Cardiac septum (tissue), 1 donor: Measurements from ENCODE around the gene ERC2. TPM values are rescaled to one million over a fixed set of nuclear protein-coding genes. Genes with fewer than 3 reads are reported as not detected.

Source experiments
- DNase-seq: peaks from one replicate; pipeline ENCODE4 v3.0.0-alpha.2; 2020; ENCODE audit warnings: low spot score
- intact Hi-C: fragments of 100-400 bp; cut with DNase I; formaldehyde crosslinking; loops from one replicate; pipeline ENCODE4 v1.14.0; 2022
- total RNA-seq: library from RNA; stranded (reverse); fragmentation: NEBNext Ultra II Directional; extraction: Animal tissue kit (Norgen Biotek cat#: 25700); gene quantifications from one replicate; pipeline ENCODE4 v1.2.1, GENCODE V29; 2021
- donor health status: DM: no; HTN: no; CAD: no.

Gene ERC2
- total RNA-seq, 1 donor from 2014 or later, result 6.2 TPM

GRCh38 chr3:56375654-56376053 lies 92.6 kb downstream of the ERC2 start:
- no peak for DNase-seq
- intact Hi-C loops, result no loop called here

DNA sequence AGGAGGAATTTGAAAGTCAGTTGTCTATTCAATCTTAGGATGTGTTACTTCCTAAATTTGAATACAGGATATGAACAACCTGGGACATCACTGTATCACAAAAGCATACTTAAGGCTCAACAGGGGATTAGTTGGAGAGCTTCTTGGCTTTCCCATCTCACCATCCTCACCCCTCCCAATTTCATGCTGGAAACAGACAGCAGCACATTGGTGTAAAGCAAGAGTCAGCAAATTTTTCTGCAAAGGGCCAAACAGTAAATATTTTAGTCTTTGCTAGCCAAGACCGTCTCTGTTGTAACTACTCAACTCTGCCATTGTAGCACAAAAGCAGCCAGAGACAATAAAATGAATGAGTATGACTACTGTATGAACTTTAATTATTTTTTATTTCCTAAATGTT lies 94.9 kb downstream of the ERC2 start:
- no peak for DNase-seq
- intact Hi-C loops, result no loop called here

DNA sequence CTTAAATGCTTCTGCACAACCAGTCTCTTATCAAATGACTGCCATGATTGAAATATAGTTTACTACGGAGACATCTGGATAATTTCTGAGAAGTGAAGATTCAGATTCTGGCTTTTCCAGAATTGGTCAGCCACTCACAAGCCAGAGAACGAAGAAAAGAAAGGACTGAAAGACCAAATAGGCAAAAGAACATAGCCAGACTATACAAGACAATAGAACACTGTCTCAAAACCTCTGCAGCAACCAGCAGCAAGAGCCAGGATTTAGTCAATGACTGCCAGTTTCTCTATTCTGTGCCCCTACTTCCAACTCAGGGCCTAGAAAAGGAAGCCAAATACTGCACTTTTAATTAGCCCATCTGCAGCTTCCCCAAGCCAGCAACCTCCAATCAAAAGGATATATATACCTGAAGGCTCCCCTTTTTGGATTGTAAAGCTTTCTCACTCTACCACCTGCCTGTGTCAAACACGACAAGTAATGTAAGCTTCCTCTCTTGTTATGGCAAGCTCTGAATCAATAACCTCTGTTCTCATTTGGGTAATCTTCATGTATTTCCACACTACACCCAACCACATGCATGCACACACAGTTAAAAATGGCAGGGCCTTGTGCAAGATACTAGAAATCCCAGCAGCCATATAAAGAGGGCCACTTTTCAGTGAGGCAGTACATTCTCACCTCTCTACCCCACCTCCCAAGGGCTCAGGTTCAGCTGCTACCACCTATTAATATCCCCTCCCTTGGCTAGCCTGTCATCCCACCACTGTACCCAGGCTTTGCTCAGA lies 97.1 kb downstream of the ERC2 start:
- intact Hi-C loops, result no loop called here

DNA sequence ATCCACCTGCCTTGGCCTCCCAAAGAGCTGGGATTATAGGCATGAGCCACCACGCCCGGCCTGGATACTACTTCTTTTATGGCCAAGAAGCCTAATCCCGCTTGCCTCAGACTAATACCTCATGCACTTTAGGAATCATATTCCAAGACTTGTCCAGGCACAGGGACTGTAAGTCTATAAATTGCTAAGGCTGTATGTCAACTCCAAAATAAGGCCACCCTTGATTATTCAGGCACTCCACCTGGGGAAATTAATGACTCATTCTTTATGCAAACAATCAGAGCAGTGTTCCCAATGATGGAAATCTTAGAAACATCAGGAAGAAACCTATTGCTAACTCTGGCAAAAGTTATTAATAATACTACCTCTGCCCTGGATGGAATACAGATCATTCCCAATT lies 98.4 kb downstream of the ERC2 start:
- no peak for DNase-seq
- intact Hi-C loops, result no loop called here

More for the DNA sequence above, 97.1 kb downstream of the ERC2 start:
- DNase-seq, result no peak

DNA sequence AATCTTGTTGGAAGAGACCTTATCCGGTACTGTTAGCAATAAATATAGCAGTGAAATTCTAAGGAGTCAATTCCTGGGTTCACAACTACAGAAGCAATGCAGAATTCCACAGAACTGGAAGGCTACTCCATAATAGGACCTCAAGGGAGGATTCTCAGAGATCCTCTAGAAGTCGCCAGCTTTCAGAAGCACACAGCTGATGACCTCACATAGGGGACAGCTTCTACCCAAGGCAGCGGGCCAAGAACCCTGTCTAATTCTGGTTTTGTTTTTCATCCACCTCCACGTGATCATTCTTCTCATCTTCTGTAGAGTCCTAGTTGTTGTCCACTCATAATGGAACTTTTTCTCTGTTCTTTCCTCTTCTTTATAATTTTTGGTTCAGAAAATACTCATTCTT lies 99.4 kb downstream of the ERC2 start:
- no peak for DNase-seq
- intact Hi-C loops, result no loop called here

GRCh38 chr3:56366641-56367162 lies 101.6 kb downstream of the ERC2 start:
- intact Hi-C loops, result no loop called here
- no peak for DNase-seq

GRCh38 chr3:56365905-56366640 lies 102.2 kb downstream of the ERC2 start:
- intact Hi-C loops, result no loop called here
- no peak for DNase-seq

DNA sequence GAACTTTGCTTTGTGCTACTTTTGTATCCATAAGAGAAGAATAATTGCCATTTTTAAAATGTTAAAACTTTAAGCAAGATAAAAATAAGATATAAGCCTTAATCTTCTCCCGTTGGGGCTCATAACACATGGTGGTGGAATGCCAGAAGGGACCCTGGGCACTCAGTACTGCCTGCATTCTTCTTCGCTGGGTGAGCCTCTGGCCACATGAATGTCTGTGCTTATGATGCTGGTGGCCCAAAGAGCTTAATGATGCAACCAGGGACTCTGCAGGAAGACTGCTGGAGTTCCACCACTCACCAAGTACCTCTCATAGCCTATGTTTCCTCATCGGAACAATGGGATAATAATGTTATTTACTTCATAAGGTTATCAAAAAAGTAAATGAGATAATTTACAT lies 103.6 kb downstream of the ERC2 start:
- intact Hi-C loops, result no loop called here
- no peak for DNase-seq

DNA sequence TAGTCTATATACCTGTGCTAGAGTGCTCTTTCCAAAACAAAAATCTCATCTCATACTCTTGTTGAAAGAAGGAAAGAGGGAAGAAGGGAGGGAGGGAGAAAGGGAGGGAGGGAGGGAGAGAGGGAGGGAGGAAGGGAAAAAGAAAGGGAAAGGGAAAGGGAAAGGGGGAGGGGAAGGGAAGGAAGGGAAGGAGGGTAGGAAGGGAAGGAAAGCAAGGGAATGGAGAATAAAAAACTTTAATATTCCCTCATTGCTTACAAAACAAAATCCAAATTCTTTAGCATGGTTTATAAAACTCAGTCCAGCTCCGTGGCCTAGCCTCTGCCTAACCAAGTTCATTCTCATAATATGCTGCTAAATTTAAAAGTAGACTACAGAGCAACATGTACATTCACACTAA lies 104.5 kb downstream of the ERC2 start:
- no peak for DNase-seq
- intact Hi-C loops, result no loop called here

DNA sequence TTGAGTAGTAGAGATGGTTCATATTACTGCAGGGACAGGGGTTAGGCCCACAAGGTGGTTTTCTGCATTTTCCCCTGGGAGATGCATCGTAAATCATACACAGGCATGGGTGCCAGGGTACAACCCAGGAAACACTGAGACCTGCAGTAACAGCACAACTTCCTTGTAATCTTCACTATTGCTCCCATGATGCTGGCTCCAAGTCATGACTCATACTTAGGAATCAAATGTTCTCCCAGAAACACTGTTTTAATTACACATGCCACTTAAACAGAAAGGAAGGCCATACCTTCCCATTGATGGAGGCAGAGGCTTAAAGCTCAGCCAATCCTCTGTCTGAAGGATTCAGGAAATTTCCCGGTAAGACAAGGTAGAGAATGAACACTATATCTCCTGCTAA lies 106.5 kb downstream of the ERC2 start:
- intact Hi-C loops, result no loop called here
- DNase-seq, result no peak

DNA sequence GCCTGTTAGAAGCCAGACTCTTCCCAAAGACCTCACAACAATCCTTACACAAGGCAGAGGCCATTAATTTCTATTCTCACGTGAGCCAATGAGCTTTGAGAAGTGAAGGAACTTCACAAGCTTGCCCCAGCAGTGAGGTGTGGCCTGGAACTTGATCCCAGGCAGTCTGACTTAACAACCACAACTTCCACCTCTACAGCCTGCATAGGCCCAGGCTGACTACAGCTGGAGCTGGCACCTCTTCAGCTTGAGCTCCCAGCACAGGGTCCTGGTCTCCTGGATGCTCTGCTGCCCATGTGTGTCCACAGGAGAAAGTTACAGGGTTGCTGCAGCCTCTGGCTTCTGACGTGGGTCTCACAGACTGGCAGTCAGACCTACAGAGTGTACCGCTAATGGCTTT lies 111.0 kb downstream of the ERC2 start:
- no peak for DNase-seq
- intact Hi-C loops, result no loop called here

DNA sequence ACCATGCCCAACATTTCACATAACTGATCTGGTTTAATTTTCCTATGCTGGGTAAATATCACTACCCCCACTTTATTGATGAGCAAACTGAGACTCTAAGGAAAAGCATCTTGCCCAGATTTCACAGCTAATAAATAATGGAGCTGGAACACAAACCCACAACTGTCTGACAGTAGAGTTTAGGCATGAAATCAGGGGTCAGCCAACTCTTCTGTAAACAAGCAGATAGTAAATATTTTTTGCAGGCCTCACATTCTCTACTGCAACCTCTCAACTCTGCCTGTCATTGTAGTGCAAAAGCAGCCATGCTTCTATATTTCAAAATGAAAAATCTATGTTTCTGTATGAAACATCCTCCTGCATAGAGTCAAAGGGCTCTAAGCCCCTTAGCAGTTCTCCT lies 111.5 kb downstream of the ERC2 start:
- intact Hi-C loops, result no loop called here
- DNase-seq, result no peak

DNA sequence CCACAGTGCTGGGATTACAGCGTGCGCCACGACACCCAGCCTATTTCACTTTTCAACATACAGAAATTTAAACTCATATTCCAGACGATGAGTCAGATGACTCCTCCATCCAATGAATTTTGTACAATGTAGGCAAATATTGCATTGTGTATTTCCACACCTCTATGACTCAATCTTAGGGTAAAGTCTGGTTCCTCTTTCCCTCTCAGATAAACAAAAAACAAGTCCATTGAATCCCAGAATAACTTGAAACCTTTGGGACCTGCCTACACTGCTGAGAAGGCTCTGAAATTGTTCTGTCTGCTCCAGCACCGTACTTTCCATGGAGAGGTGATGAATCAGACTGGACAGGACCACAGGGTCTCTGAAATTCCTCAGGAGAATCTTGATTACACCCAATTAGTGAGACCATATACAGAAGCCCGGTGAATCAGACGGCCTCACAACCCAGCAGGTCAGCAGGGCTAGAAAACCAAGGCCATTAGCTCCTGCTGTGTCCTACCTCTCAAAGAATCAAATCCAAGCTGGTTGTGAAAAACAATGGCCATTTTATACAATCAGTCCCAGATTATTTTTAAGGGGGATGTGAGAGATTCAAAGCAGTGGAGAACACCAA lies 112.6 kb downstream of the ERC2 start:
- intact Hi-C loops, result no loop called here
- DNase-seq, result no peak

GRCh38 chr3:56351537-56351936 lies 116.7 kb downstream of the ERC2 start:
- no peak for DNase-seq
- intact Hi-C loops, result no loop called here

- DNase-seq, result no peak
- intact Hi-C loops, result no loop called here
Measured at GRCh38 chr3:56347219-56347871, 120.9 kb downstream of the ERC2 start.

DNA sequence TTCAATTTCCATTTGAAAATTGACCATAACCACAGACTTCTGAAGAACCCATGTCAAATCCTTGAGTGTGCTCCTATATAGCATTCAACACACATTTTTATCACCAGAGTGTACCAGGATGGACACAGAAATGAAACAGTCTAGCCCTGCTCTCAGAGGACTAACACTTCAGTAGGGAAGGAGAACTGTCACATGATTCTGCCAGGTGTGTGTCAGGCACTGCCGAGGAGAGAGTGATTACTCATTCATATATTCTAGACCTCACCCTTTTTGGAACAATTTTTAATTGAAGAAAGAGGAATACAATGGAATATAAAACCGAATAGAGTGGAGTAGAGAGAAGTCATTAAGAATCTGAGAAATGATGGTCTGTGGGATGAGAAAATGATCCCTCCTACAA lies 125.8 kb downstream of the ERC2 start:
- intact Hi-C loops, result loop anchor here (5.0 kb wide), 2 partner anchors 105 to 150 kb away; no protein-coding TSS in a partner anchor

DNA sequence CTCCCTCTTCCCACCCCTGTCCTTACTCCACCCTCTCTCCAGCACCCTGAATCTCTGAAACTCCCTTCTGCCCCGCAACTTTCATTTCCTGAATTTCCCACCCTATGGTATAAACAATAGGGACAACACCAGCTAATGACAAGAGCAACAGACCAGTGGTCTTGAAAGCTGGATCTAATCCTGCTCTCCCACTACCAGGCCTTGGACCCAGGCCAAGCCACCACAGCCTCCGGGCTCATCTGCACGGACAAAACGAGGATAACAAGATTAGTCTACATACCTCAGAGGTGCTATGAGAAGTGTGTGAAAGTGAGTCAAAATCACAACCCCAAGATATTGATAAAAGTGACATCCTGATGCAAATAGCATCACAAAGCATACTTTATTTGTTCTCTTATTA lies 128.6 kb downstream of the ERC2 start:
- intact Hi-C loops, result loop anchor here (5.0 kb wide), 2 partner anchors 108 to 153 kb away; no protein-coding TSS in a partner anchor
- no peak for DNase-seq

More for the DNA sequence above, 125.8 kb downstream of the ERC2 start:
- DNase-seq, result no peak

DNA sequence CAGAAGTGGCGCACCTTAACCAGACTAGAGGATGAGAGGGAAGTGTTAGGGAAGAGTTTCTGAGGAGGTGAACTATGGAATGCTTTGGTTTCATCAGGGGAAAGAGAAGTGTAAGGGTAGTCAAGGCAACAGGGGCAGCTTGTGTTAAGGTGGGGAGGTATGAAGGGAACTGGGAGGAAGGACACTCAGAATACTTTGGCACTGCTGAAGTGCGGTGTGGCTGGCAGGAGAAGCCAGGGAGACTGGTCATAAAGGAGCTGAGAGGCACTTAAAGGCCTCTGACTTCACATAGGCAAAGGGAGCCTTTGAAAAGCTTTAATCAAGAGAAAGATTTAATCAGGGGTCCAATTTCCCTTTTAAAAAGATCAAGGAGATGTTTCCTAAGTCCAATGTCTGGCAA lies 129.0 kb downstream of the ERC2 start:
- DNase-seq, result no peak

GRCh38 chr3:56336023-56336422 lies 132.2 kb downstream of the ERC2 start:
- no peak for DNase-seq
- intact Hi-C loops, result no loop called here

More for the DNA sequence above, 129.0 kb downstream of the ERC2 start:
- intact Hi-C loops, result no loop called here

GRCh38 chr3:56324473-56324872 lies 143.8 kb downstream of the ERC2 start:
- intact Hi-C loops, result no loop called here
- DNase-seq, result no peak
